ENCODE data around the gene LRRC75B. TPM values are rescaled to one million over a fixed set of nuclear protein-coding genes. Genes with fewer than 3 reads are reported as not detected.
"Not testable (repeated sequence)": the region's sequence is repeated elsewhere in the genome, so short reads cannot be mapped to it uniquely, and the experiment has no call there.

LRRC75B gene
- total RNA-seq, 1 experiment from 2014 or later: 18.1 TPM

- not testable (repeated sequence) for H3K4me1 ChIP-seq (ENCODE audit: insufficient read depth, low read length); H3K27me3 ChIP-seq (ENCODE audit: insufficient read depth, low read length); H3K27ac ChIP-seq (ENCODE audit: insufficient read length, low read depth, low read length); H3K36me3 Mint-ChIP-seq (ENCODE audit: insufficient read depth in 1 of 3, low read depth in 3 of 3); H2BK20ac ChIP-seq (ENCODE audit: low read depth, low read length, poor library complexity, severe bottlenecking); H3K79me2 ChIP-seq (ENCODE audit: insufficient read depth, low read length); H2BK15ac ChIP-seq (ENCODE audit: low read depth, low read length); H3K18ac ChIP-seq (ENCODE audit: insufficient read length, low read depth, low read length); H2BK120ac ChIP-seq (ENCODE audit: low read depth, low read length, poor library complexity, severe bottlenecking); H4K91ac ChIP-seq (ENCODE audit: insufficient read length, low read depth, low read length); H2BK12ac ChIP-seq (ENCODE audit: insufficient read length, low read depth, low read length); DNase-seq; H3K27me3 Mint-ChIP-seq (ENCODE audit: low read depth); H2BK5ac ChIP-seq (ENCODE audit: insufficient read length, low read length); H3K4ac ChIP-seq (ENCODE audit: low read depth, low read length); H4K5ac ChIP-seq (ENCODE audit: insufficient read length, low read depth, low read length); H4K8ac ChIP-seq (replicated peaks; ENCODE audit: insufficient read length, low read depth, low read length); H3K9me3 ChIP-seq (ENCODE audit: control insufficient read depth, low read depth, low read length); H3K23ac ChIP-seq (ENCODE audit: insufficient read length, low read depth, low read length); H2AFZ ChIP-seq (ENCODE audit: low read length); H3T11ph ChIP-seq (ENCODE audit: low read length); H3K79me1 ChIP-seq (ENCODE audit: insufficient read depth, low read depth, low read length, poor library complexity, severe bottlenecking); H3K56ac ChIP-seq (ENCODE audit: insufficient read length, low read depth, low read length); H4K20me1 ChIP-seq (ENCODE audit: control insufficient read depth, insufficient read depth, insufficient read length); H3K23me2 ChIP-seq (ENCODE audit: insufficient read length, low read depth, low read length, poor library complexity, severe bottlenecking); H3K9ac ChIP-seq (ENCODE audit: extremely low read depth, insufficient read length, low read length); H3K14ac ChIP-seq (ENCODE audit: insufficient read depth, low read length); H3K4me2 ChIP-seq (ENCODE audit: insufficient read depth, insufficient read length, low read length); H3K4me3 Mint-ChIP-seq; H2AK5ac ChIP-seq (ENCODE audit: insufficient read length, low read length); H3K9me3 Mint-ChIP-seq
- Mint-ChIP-seq H3K4me1 (peaks cover 15 to 20% of the 10 kb centered on the region in 2 experiments), H3K27ac (peak overlapping the region in 2 of 3 experiments; percentile 14 to 94; a peak in 2 of 7 replicates)
- WGBS (ENCODE audit: extremely low coverage, insufficient read length, low lambda C conversion rate): no CpG with 5 or more reads among the region's 18 CpGs
These were observed 14.6 kb upstream of the LRRC75B start for GRCh38 chr22:24607429-24607983.

GRCh38 chr22:24606340-24606739, 13.5 kb upstream of the LRRC75B start:
- H2BK20ac ChIP-seq (ENCODE audit: low read depth, low read length, poor library complexity, severe bottlenecking); H4K20me1 ChIP-seq (ENCODE audit: control insufficient read depth, insufficient read depth, insufficient read length); H3K27me3 ChIP-seq (ENCODE audit: insufficient read depth, low read length); H3K14ac ChIP-seq (ENCODE audit: insufficient read depth, low read length); H3K4ac ChIP-seq (ENCODE audit: low read depth, low read length); H3K9ac ChIP-seq (ENCODE audit: extremely low read depth, insufficient read length, low read length); H2BK120ac ChIP-seq (ENCODE audit: low read depth, low read length, poor library complexity, severe bottlenecking); H2BK12ac ChIP-seq (ENCODE audit: insufficient read length, low read depth, low read length); H4K5ac ChIP-seq (ENCODE audit: insufficient read length, low read depth, low read length); H3K4me3 Mint-ChIP-seq; H3K4me2 ChIP-seq (ENCODE audit: insufficient read depth, insufficient read length, low read length); H3K9me3 ChIP-seq (ENCODE audit: control insufficient read depth, low read depth, low read length); H3K23ac ChIP-seq (ENCODE audit: insufficient read length, low read depth, low read length); H2BK15ac ChIP-seq (ENCODE audit: low read depth, low read length); H4K91ac ChIP-seq (ENCODE audit: insufficient read length, low read depth, low read length); H3K79me1 ChIP-seq (ENCODE audit: insufficient read depth, low read depth, low read length, poor library complexity, severe bottlenecking); H3T11ph ChIP-seq (ENCODE audit: low read length); H2BK5ac ChIP-seq (ENCODE audit: insufficient read length, low read length); H3K56ac ChIP-seq (ENCODE audit: insufficient read length, low read depth, low read length); H2AK5ac ChIP-seq (ENCODE audit: insufficient read length, low read length); H2AFZ ChIP-seq (ENCODE audit: low read length); H3K36me3 Mint-ChIP-seq (ENCODE audit: insufficient read depth in 1 of 3, low read depth in 3 of 3); H3K18ac ChIP-seq (ENCODE audit: insufficient read length, low read depth, low read length); H3K4me1 ChIP-seq (ENCODE audit: insufficient read depth, low read length); H3K23me2 ChIP-seq (ENCODE audit: insufficient read length, low read depth, low read length, poor library complexity, severe bottlenecking); H3K9me3 Mint-ChIP-seq; DNase-seq; H3K27ac ChIP-seq (ENCODE audit: insufficient read length, low read depth, low read length); H3K79me2 ChIP-seq (ENCODE audit: insufficient read depth, low read length); H3K27me3 Mint-ChIP-seq (ENCODE audit: low read depth); H4K8ac ChIP-seq (replicated peaks; ENCODE audit: insufficient read length, low read depth, low read length): not testable (repeated sequence)
- Mint-ChIP-seq H3K4me1 (peaks cover 20 to 25% of the 10 kb centered on the region in 2 experiments), H3K27ac (peak overlapping the region in 2 of 3 experiments; percentile 40 to 63; a peak in 1 of 7 replicates)
- WGBS (ENCODE audit: extremely low coverage, insufficient read length, low lambda C conversion rate): no CpG with 5 or more reads among the region's 2 CpGs

All from H9 (cell line).